Choroid plexus epithelial cell (primary cell): ENCODE measurements around the gene AKAP13.

Experiments
- DNase-seq: peaks from one replicate; pipeline ENCODE4 v3.0.0-alpha.2; 2010; ENCODE audit warnings: low read depth
- H3K4me3 ChIP-seq: 2 replicates; pipeline ENCODE4 v1.5.1; 2011; ENCODE audit warnings: low read depth, mild to moderate bottlenecking, control low read depth, low read length, moderate library complexity
- CTCF ChIP-seq: conservative IDR thresholded peaks from 2 replicates; pipeline ENCODE4 v1.5.1; 2011; ENCODE audit warnings: low read depth, mild to moderate bottlenecking, control low read depth, inconsistent platforms, low read length, moderate library complexity

The AKAP13 gene

GRCh38 chr15:85545185-85545584, 164.8 kb downstream of the AKAP13 start:
- no peak for TF ChIP-seq CTCF
- peak; percentile 74 for DNase-seq
- no peak overlapping the region for H3K4me3 ChIP-seq

GRCh38 chr15:85545752-85546151, 165.3 kb downstream of the AKAP13 start:
- no peak for TF ChIP-seq CTCF
- H3K4me3 ChIP-seq = no peak overlapping the region
- no peak for DNase-seq

- no peak overlapping the region for H3K4me3 ChIP-seq
- no peak for TF ChIP-seq CTCF
- DNase-seq = no peak
Measured at GRCh38 chr15:85547386-85547785, 167.0 kb downstream of the AKAP13 start.

GRCh38 chr15:85550283-85550682, 169.9 kb downstream of the AKAP13 start:
- TF ChIP-seq CTCF = no peak
- no peak for DNase-seq
- H3K4me3 ChIP-seq = no peak overlapping the region

- no peak overlapping the region for H3K4me3 ChIP-seq
- no peak for TF ChIP-seq CTCF
- peak; percentile 91 for DNase-seq
Measured at GRCh38 chr15:85551221-85551832, 170.9 kb downstream of the AKAP13 start.

GRCh38 chr15:85554852-85555521, 174.6 kb downstream of the AKAP13 start:
- DNase-seq = no peak
- H3K4me3 ChIP-seq = no peak overlapping the region
- no peak for TF ChIP-seq CTCF
